Keratinocyte (primary cell): ENCODE measurements around the gene SULT1C4. TPM values are rescaled to one million over a fixed set of nuclear protein-coding genes. Genes with fewer than 3 reads are reported as not detected.

Experiments used
- DNase-seq: peaks from one replicate; pipeline ENCODE4 v3.0.0-alpha.2; 2011; ENCODE audit warnings: low read depth, missing footprints, low spot score
- FAIRE-seq: peaks from 2 replicates; lab custom pipeline; 2011; peaks lifted over from hg19 to GRCh38; lab: Jason Lieb, UNC
- H2AFZ ChIP-seq: 2 replicates; pipeline ENCODE4 v1.6.0; 2012; ENCODE audit warnings: low read length, control low read depth, inconsistent platforms; ENCODE audit not compliant: control insufficient read depth
- H3K27ac ChIP-seq: 2 replicates; pipeline ENCODE4 v1.5.1; 2011; ENCODE audit warnings: low read length; ENCODE audit not compliant: control insufficient read depth, insufficient read depth
- H3K27me3 ChIP-seq: 3 replicates; pipeline ENCODE4 v1.6.0; 2011; ENCODE audit warnings: low read length; ENCODE audit not compliant: control insufficient read depth, insufficient read depth; ENCODE audit errors: extremely low read depth
- H3K36me3 ChIP-seq, 2 experiments: 2 replicates in 1 of 2; 3 replicates in 1 of 2; pipeline ENCODE4 v1.5.1; 2011; ENCODE audit warnings: low read length in 2 of 2, mild to moderate bottlenecking in 1 of 2; ENCODE audit not compliant: control insufficient read depth in 2 of 2, insufficient read depth in 2 of 2; ENCODE audit errors: extremely low read depth in 1 of 2
- H3K4me1 ChIP-seq: 3 replicates; pipeline ENCODE4 v1.5.1; 2011; ENCODE audit warnings: low read length; ENCODE audit not compliant: control insufficient read depth, insufficient read depth; ENCODE audit errors: extremely low read depth
- H3K4me2 ChIP-seq: 3 replicates; pipeline ENCODE4 v1.6.0; 2011; ENCODE audit warnings: low read depth, low read length; ENCODE audit not compliant: control insufficient read depth, insufficient read depth; ENCODE audit errors: extremely low read depth
- H3K4me3 ChIP-seq, 3 experiments: fragments of 200-600 bp in 1 of 3; sonication (generic) in 1 of 3; 2 replicates in 2 of 3; 3 replicates in 1 of 3; pipeline ENCODE4 v1.5.1; 2011 to 2016; ENCODE audit warnings: low read length in 3 of 3, mild to moderate bottlenecking in 3 of 3, control low read depth in 2 of 3, inconsistent platforms in 1 of 3, low read depth in 1 of 3, mixed read lengths in 1 of 3, mixed run types in 1 of 3, moderate library complexity in 1 of 3; ENCODE audit not compliant: control insufficient read depth in 2 of 3, insufficient read depth in 2 of 3; ENCODE audit errors: extremely low read depth in 1 of 3
- H3K79me2 ChIP-seq: 2 replicates; pipeline ENCODE4 v1.6.0; 2012; ENCODE audit warnings: low read length; ENCODE audit not compliant: control insufficient read depth, insufficient read depth
- H3K9ac ChIP-seq: 3 replicates; pipeline ENCODE4 v1.6.0; 2011; ENCODE audit warnings: low read length; ENCODE audit not compliant: control insufficient read depth, insufficient read depth; ENCODE audit errors: extremely low read depth
- H3K9me1 ChIP-seq: 3 replicates; pipeline ENCODE4 v1.6.0; 2011; ENCODE audit warnings: low read length; ENCODE audit not compliant: control insufficient read depth, insufficient read depth; ENCODE audit errors: extremely low read depth
- H3K9me3 ChIP-seq: 2 replicates; pipeline ENCODE4 v1.5.1; 2012; ENCODE audit warnings: low read depth, low read length; ENCODE audit not compliant: control insufficient read depth
- H4K20me1 ChIP-seq: 3 replicates; pipeline ENCODE4 v1.6.0; 2011; ENCODE audit warnings: low read length; ENCODE audit not compliant: control insufficient read depth, insufficient read depth; ENCODE audit errors: extremely low read depth
- EZH2 ChIP-seq: IDR thresholded peaks from one replicate; pipeline ENCODE4 v1.6.1; 2012; ENCODE audit warnings: inconsistent platforms, mild to moderate bottlenecking, low read length, moderate library complexity
- dilution Hi-C: fragments of 300-500 bp; cut with MboI; formaldehyde crosslinking; loops from one replicate; pipeline ENCODE4 v1.7.0; 2020; ENCODE audit warnings: low sequenced_read_pairs; ENCODE audit not compliant: extremely low pct_ligation_motif_present
- polyA plus RNA-seq, 5 experiments: library from polyadenylated mRNA; depleted of rRNA in 3 of 5; stranded (reverse) in 3 of 5; stranded (forward) in 1 of 5; unstranded in 1 of 5; fragments of >200 nt; gene quantifications; 1 replicate in 1 of 5; 2 replicates in 3 of 5; 3 replicates in 1 of 5; pipeline versions ENCODE4 v1.2.1 to v1.2.3, GENCODE V29; 2011 to 2012; ENCODE audit warnings: missing spikeins in 2 of 5, low read depth in 1 of 5, low replicate concordance in 1 of 5
- TF ChIP-seq, protein P1 (sequence below), 3 experiments: IDR thresholded peaks in 1 of 3; conservative IDR thresholded peaks in 1 of 3; optimal IDR thresholded peaks in 1 of 3; 2 replicates in 2 of 3; 3 replicates in 1 of 3; pipeline versions ENCODE3 to v1.5.1; 2011; ENCODE audit warnings: low read length in 3 of 3, mild to moderate bottlenecking in 3 of 3, moderate library complexity in 2 of 3, control low read depth in 1 of 3, inconsistent platforms in 1 of 3; ENCODE audit not compliant: insufficient read depth in 2 of 3; ENCODE audit errors: extremely low read depth in 1 of 3

Gene SULT1C4
- polyA plus RNA-seq, 1 donor (not counting 4 experiments of a cell fraction or from before 2014, with no cell fraction given) = not detected

GRCh38 chr2:108418416-108418815 lies 40.7 kb downstream of the SULT1C4 start:
- dilution Hi-C loops = no loop called here
- FAIRE-seq = no peak
- Histone ChIP-seq H3K36me3 (no peaks in the 10 kb centered on the region), H3K4me3 (no peak overlapping the region), H3K79me2 (no peaks in the 10 kb centered on the region), H3K27me3 (no peaks in the 10 kb centered on the region), H3K27ac (no peak overlapping the region), H2AFZ (no peak overlapping the region), H3K9ac (no peak overlapping the region), H3K4me2 (no peak overlapping the region), H3K9me3 (no peaks in the 10 kb centered on the region), H3K9me1 (no peaks in the 10 kb centered on the region), H3K4me1 (peaks cover 16% of the 10 kb centered on the region), H4K20me1 (no peaks in the 10 kb centered on the region)
- DNase-seq = no peak
- TF ChIP-seq EZH2 = no peak
- TF ChIP-seq, protein P1, sequence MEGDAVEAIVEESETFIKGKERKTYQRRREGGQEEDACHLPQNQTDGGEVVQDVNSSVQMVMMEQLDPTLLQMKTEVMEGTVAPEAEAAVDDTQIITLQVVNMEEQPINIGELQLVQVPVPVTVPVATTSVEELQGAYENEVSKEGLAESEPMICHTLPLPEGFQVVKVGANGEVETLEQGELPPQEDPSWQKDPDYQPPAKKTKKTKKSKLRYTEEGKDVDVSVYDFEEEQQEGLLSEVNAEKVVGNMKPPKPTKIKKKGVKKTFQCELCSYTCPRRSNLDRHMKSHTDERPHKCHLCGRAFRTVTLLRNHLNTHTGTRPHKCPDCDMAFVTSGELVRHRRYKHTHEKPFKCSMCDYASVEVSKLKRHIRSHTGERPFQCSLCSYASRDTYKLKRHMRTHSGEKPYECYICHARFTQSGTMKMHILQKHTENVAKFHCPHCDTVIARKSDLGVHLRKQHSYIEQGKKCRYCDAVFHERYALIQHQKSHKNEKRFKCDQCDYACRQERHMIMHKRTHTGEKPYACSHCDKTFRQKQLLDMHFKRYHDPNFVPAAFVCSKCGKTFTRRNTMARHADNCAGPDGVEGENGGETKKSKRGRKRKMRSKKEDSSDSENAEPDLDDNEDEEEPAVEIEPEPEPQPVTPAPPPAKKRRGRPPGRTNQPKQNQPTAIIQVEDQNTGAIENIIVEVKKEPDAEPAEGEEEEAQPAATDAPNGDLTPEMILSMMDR (optimal IDR thresholded peaks at IDR 0.05 in 1 of 3, IDR thresholded peaks at IDR 0.05 in 1 of 3, conservative IDR thresholded peaks at IDR 0.05 in 1 of 3; ENCODE audit: extremely low read depth in 1 of 3, insufficient read depth in 2 of 3, low read length in 3 of 3) = no peak

DNA sequence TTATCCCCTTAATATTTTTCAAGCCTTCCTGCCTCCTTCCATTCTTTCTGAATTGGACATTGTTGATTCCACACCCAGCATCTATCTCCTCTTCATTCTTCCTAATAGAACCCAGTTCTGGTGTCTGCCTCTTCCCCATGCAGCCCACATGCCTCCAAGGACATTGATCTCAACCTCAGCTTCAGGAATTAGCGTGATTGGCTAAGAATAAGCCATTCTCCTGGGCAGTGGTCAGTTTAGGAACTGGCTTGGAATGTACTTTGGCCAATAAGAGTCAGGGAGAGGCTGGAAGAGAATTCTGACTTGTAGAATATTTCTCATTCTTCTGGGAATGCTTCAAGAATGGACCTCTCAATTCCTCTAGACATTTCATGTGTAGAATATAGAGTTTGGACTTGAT lies 45.3 kb downstream of the SULT1C4 start:
- H3K4me2 ChIP-seq = no peak overlapping the region
- DNase-seq (no peak), FAIRE-seq (no peak)
- H3K27me3 ChIP-seq = no peaks in the 10 kb centered on the region
- no peaks in the 10 kb centered on the region for H3K4me1 ChIP-seq
- H3K36me3 ChIP-seq = no peaks in the 10 kb centered on the region
- H3K9me1 ChIP-seq = no peaks in the 10 kb centered on the region
- H4K20me1 ChIP-seq = no peaks in the 10 kb centered on the region
- no peaks in the 10 kb centered on the region for H3K79me2 ChIP-seq
- no peak overlapping the region for H3K27ac ChIP-seq
- H2AFZ ChIP-seq = no peak overlapping the region
- dilution Hi-C loops = no loop called here
- H3K9ac ChIP-seq = no peak overlapping the region
- no peak overlapping the region for H3K4me3 ChIP-seq
- TF ChIP-seq EZH2 = no peak
- TF ChIP-seq, protein P1 (optimal IDR thresholded peaks at IDR 0.05 in 1 of 3, IDR thresholded peaks at IDR 0.05 in 1 of 3, conservative IDR thresholded peaks at IDR 0.05 in 1 of 3; ENCODE audit: extremely low read depth in 1 of 3, insufficient read depth in 2 of 3, low read length in 3 of 3) = no peak
- no peaks in the 10 kb centered on the region for H3K9me3 ChIP-seq
